IMR-90 (cell line): ENCODE measurements around the gene CHST1. TPM values are rescaled to one million over a fixed set of nuclear protein-coding genes. Genes with fewer than 3 reads are reported as not detected.

ENCODE experiments used
- ATAC-seq: fragments of 200-7000 bp; cut with Tn5 transposase; 2 replicates; pipeline ENCODE4 v1.9.1; 2020; ENCODE audit warnings: low read depth, mild to moderate bottlenecking, moderate library complexity
- BruUV-seq: library from RNA; stranded (reverse); fragments of 400-500 nt; replicated peaks from 2 replicates; lab custom pipeline; 2021; lab: Mats Ljungman, UMichigan
- CTCF ChIA-PET: fragments of 300-600 bp; formaldehyde crosslinking; extraction: SDS; loops from one replicate; lab custom pipeline; 2021; ENCODE audit warnings: antibody characterized with exemption; lab: Yijun Ruan, JAX
- POLR2A ChIA-PET: fragments of 300-600 bp; sonication (Branson Sonifier 250); formaldehyde crosslinking; loops from one replicate; lab custom pipeline; 2022; ENCODE audit warnings: antibody characterized with exemption; ENCODE audit not compliant: unreplicated experiment; lab: Charles Lee
- DNase-seq: peaks from one replicate; pipeline ENCODE4 v3.0.0; 2013
- H2AFZ ChIP-seq: replicated peaks from 2 replicates; pipeline ENCODE3; 2013; ENCODE audit warnings: low read length, mild to moderate bottlenecking; ENCODE audit not compliant: poor library complexity
- H2AK5ac ChIP-seq: 2 replicates; pipeline ENCODE4 v1.6.1; 2013; ENCODE audit warnings: low read depth, low read length, inconsistent platforms
- H2AK9ac ChIP-seq: replicated peaks from 2 replicates; pipeline ENCODE3; 2013; ENCODE audit warnings: mild to moderate bottlenecking, low read depth, low read length, moderate library complexity; ENCODE audit not compliant: poor library complexity
- H2BK120ac ChIP-seq: 2 replicates; pipeline ENCODE4 v1.6.1; 2013; ENCODE audit warnings: low read depth, low read length, inconsistent platforms
- H2BK15ac ChIP-seq: 3 replicates; pipeline ENCODE4 v1.6.1; 2013; ENCODE audit warnings: low read depth, low read length, inconsistent platforms
- H2BK20ac ChIP-seq: 2 replicates; pipeline ENCODE4 v1.6.1; 2013; ENCODE audit warnings: low read depth, mild to moderate bottlenecking, inconsistent platforms, low read length, moderate library complexity
- H2BK5ac ChIP-seq: 2 replicates; pipeline ENCODE4 v1.6.1; 2013; ENCODE audit warnings: mild to moderate bottlenecking, low read depth, low read length, inconsistent platforms; ENCODE audit not compliant: poor library complexity, severe bottlenecking
- H3K14ac ChIP-seq: replicated peaks from 2 replicates; pipeline ENCODE4 v1.6.1; 2013; ENCODE audit warnings: low read depth, low read length, inconsistent platforms
- H3K18ac ChIP-seq: 2 replicates; pipeline ENCODE4 v1.6.1; 2013; ENCODE audit warnings: low read depth, low read length, control low read depth
- H3K23ac ChIP-seq: 2 replicates; pipeline ENCODE4 v1.6.1; 2013; ENCODE audit warnings: low read depth, low read length, inconsistent platforms
- H3K27ac ChIP-seq: 2 replicates; pipeline ENCODE4 v1.5.1; 2013; ENCODE audit warnings: mild to moderate bottlenecking, control low read depth, low read length; ENCODE audit not compliant: insufficient read depth
- H3K27me3 ChIP-seq: 2 replicates; pipeline ENCODE4 v1.6.1; 2013; ENCODE audit warnings: low read length; ENCODE audit not compliant: control insufficient read depth, insufficient read depth
- H3K36me3 ChIP-seq: 2 replicates; pipeline ENCODE4 v1.6.1; 2013; ENCODE audit warnings: low read length, mixed read lengths; ENCODE audit not compliant: control insufficient read depth, insufficient read depth
- H3K4ac ChIP-seq: 2 replicates; pipeline ENCODE4 v1.6.1; 2013; ENCODE audit warnings: low read depth, low read length, inconsistent platforms
- H3K4me1 ChIP-seq: 2 replicates; pipeline ENCODE4 v1.6.1; 2013; ENCODE audit warnings: low read length, mixed read lengths; ENCODE audit not compliant: control insufficient read depth, insufficient read depth
- H3K4me2 ChIP-seq: 2 replicates; pipeline ENCODE4 v1.6.1; 2013; ENCODE audit warnings: low read depth, mild to moderate bottlenecking, control low read depth, low read length, moderate library complexity
- H3K4me3 ChIP-seq: 2 replicates; pipeline ENCODE4 v1.5.1; 2013; ENCODE audit warnings: low read depth, mild to moderate bottlenecking, control low read depth, low read length, moderate library complexity; ENCODE audit not compliant: insufficient read depth
- H3K56ac ChIP-seq: 2 replicates; pipeline ENCODE4 v1.6.1; 2013; ENCODE audit warnings: low read length, inconsistent platforms; ENCODE audit not compliant: insufficient read depth; ENCODE audit errors: extremely low read depth
- H3K79me1 ChIP-seq, 2 experiments: 2 replicates each; pipeline ENCODE4 v1.6.1; 2013; ENCODE audit warnings: low read length in 2 of 2, inconsistent platforms in 1 of 2, low read depth in 1 of 2
- H3K9ac ChIP-seq: 2 replicates; pipeline ENCODE4 v1.6.1; 2013; ENCODE audit warnings: low read depth, low read length, control low read depth
- H3K9me1 ChIP-seq: 2 replicates; pipeline ENCODE4 v1.6.1; 2013; ENCODE audit warnings: low read length, inconsistent platforms; ENCODE audit not compliant: insufficient read depth
- H3K9me3 ChIP-seq: 2 replicates; pipeline ENCODE4 v1.6.1; 2013; ENCODE audit warnings: low read length; ENCODE audit not compliant: control insufficient read depth, insufficient read depth
- H4K20me1 ChIP-seq: 2 replicates; pipeline ENCODE4 v1.6.1; 2013; ENCODE audit warnings: low read length, inconsistent platforms; ENCODE audit not compliant: insufficient read depth
- H4K5ac ChIP-seq: 2 replicates; pipeline ENCODE4 v1.6.1; 2013; ENCODE audit warnings: mild to moderate bottlenecking, low read depth, low read length, control low read depth
- H4K8ac ChIP-seq, 2 experiments: 2 replicates each; pipeline ENCODE4 v1.6.1; 2013; ENCODE audit warnings: low read depth in 2 of 2, low read length in 2 of 2, control low read depth in 1 of 2, inconsistent platforms in 1 of 2
- H4K91ac ChIP-seq: 2 replicates; pipeline ENCODE4 v1.6.1; 2013; ENCODE audit warnings: low read depth, low read length, inconsistent platforms; ENCODE audit not compliant: insufficient read depth
- CTCF ChIP-seq: conservative IDR thresholded peaks from 2 replicates; pipeline ENCODE4 v1.5.1; 2012; ENCODE audit warnings: mild to moderate bottlenecking, low read depth, low read length, improper control_type of control experiment
- WGBS, 2 experiments: methylation state at CpG; one replicate each; pipeline versions ENCODE4 v1.1.5 to v1.1.7; 2013; ENCODE audit warnings: missing lambda C conversion rate in 2 of 2; ENCODE audit not compliant: insufficient read length in 1 of 2; ENCODE audit errors: extremely low coverage in 2 of 2; 5-methylcytosine and 5-hydroxymethylcytosine counted together
- dilution Hi-C: fragments of 300-500 bp; cut with HindIII; formaldehyde crosslinking; loops from one replicate; pipeline ENCODE4 v1.14.3; 2018; ENCODE audit warnings: low sequenced_read_pairs; ENCODE audit not compliant: unreplicated experiment
- in situ Hi-C: fragments of 300-500 bp; cut with MboI; formaldehyde crosslinking; loops from 3 replicates; pipeline ENCODE4 v1.14.3; 2019; ENCODE audit warnings: low sequenced_read_pairs, inconsistent platforms, mixed read lengths
- intact Hi-C: fragments of 100-400 bp; cut with micrococcal nuclease; formaldehyde crosslinking; loops from 2 replicates; pipeline ENCODE4 v1.10.0; 2022
- polyA plus RNA-seq, 3 experiments: library from polyadenylated mRNA; depleted of rRNA; stranded (reverse); fragments of >200 nt; gene quantifications; 2 replicates each; pipeline ENCODE4 v1.2.3, GENCODE V29; 2012; ENCODE audit warnings: low replicate concordance in 1 of 3
- total RNA-seq: library from RNA; depleted of rRNA; stranded (reverse); fragments of >200 nt; gene quantifications from 2 replicates; pipeline ENCODE4 v1.2.3, GENCODE V29; 2012

The CHST1 gene
- total and polyA plus RNA-seq, 2 of the 4 experiments (the other 2 are of a cell fraction): 0.21 TPM; not detected in 1

- no peak overlapping the region for H2BK15ac ChIP-seq
- H3K4me3 ChIP-seq: no peak overlapping the region
- no peak overlapping the region for H3K18ac ChIP-seq
- H4K91ac ChIP-seq: no peak overlapping the region
- no peak overlapping the region for H3K27ac ChIP-seq
- BruUV-seq: no TSS peak
- TF ChIP-seq CTCF: no peak
- no peak overlapping the region for H3K4ac ChIP-seq
- no peak overlapping the region for H2AFZ ChIP-seq
- intact Hi-C loops: no loop called here
- no peak overlapping the region for H2AK5ac ChIP-seq
- no peak overlapping the region for H2BK20ac ChIP-seq
- no peak overlapping the region for H2BK5ac ChIP-seq
- H3K56ac ChIP-seq: no peak overlapping the region
- H4K5ac ChIP-seq: no peak overlapping the region
- ATAC-seq (no peak), DNase-seq (no peak)
- H2BK120ac ChIP-seq: no peak overlapping the region
- WGBS, 2 experiments: no CpG with 5 or more reads among the region's 10 CpGs
- in situ Hi-C loops: no loop called here
- no peak overlapping the region for H3K4me2 ChIP-seq
- no peaks in the 10 kb centered on the region for H3K9me1 ChIP-seq
- H3K14ac ChIP-seq: no peak overlapping the region
- POLR2A ChIA-PET: no interaction called here
- no peak overlapping the region for H4K8ac ChIP-seq
- no peak overlapping the region for H3K9ac ChIP-seq
- H3K79me1 ChIP-seq: no peaks in the 10 kb centered on the region
- H3K4me1 ChIP-seq: no peaks in the 10 kb centered on the region
- no peaks in the 10 kb centered on the region for H4K20me1 ChIP-seq
- H3K23ac ChIP-seq: no peak overlapping the region
- dilution Hi-C loops: no loop called here
- H3K27me3 ChIP-seq: peaks cover 3% of the 10 kb centered on the region; the same call in 1 of the 2 replicates
- H3K36me3 ChIP-seq: no peaks in the 10 kb centered on the region
- H3K9me3 ChIP-seq: no peaks in the 10 kb centered on the region
- CTCF ChIA-PET: no interaction called here
- no peak overlapping the region for H2AK9ac ChIP-seq
Measured at GRCh38 chr11:45606514-45607281, 58.7 kb downstream of the CHST1 start.
